SJCRH30 (cell line): Measurements from ENCODE around the gene UBE2L6. TPM values are rescaled to one million over a fixed set of nuclear protein-coding genes. Genes with fewer than 3 reads are reported as not detected.
A peak's percentile ranks its signal among the peaks of the same experiment; 100 is the strongest.

Experiments used
- DNase-seq, 2 experiments: peaks; one replicate each; pipeline ENCODE4 v3.0.0-alpha.2; 2015 to 2020
- H3K27ac ChIP-seq: fragments of 250-450 bp; sonication (Bioruptor Pico); 2 replicates; pipeline ENCODE4 v1.5.1; 2020; ENCODE audit warnings: mild to moderate bottlenecking, moderate library complexity
- H3K27me3 ChIP-seq: fragments of 250-450 bp; sonication (Bioruptor Pico); 2 replicates; pipeline ENCODE4 v1.5.1; 2020; ENCODE audit warnings: mild to moderate bottlenecking, moderate library complexity
- H3K36me3 ChIP-seq: fragments of 250-450 bp; sonication (Bioruptor Pico); 2 replicates; pipeline ENCODE4 v1.5.1; 2020; ENCODE audit warnings: mild to moderate bottlenecking, moderate library complexity
- H3K4me1 ChIP-seq: fragments of 250-450 bp; sonication (Bioruptor Pico); 2 replicates; pipeline ENCODE4 v1.5.1; 2020; ENCODE audit warnings: mild to moderate bottlenecking, moderate library complexity
- H3K4me3 ChIP-seq: fragments of 250-450 bp; sonication (Bioruptor Pico); 2 replicates; pipeline ENCODE4 v1.5.1; 2020; ENCODE audit warnings: mild to moderate bottlenecking, moderate library complexity
- H3K9me3 ChIP-seq: fragments of 250-450 bp; sonication (Bioruptor Pico); replicated peaks from 2 replicates; pipeline ENCODE4 v1.5.1; 2020; ENCODE audit warnings: mild to moderate bottlenecking, moderate library complexity
- total RNA-seq: library from RNA; depleted of rRNA; stranded (reverse); fragments of >200 nt; shearing (Covaris generic); gene quantifications from 2 replicates; pipeline ENCODE4 v1.2.3, GENCODE V29; 2014

The UBE2L6 gene
- total RNA-seq, 1 experiment from 2014 or later, result 39.9 TPM

- DNase-seq, result no peak
- Histone ChIP-seq H3K4me1 (peaks cover 5% of the 10 kb centered on the region), H3K36me3 (peaks cover 7% of the 10 kb centered on the region; the same call in 1 of the 2 replicates), H3K27me3 (no peaks in the 10 kb centered on the region), H3K27ac (peak overlapping the region; percentile 65), H3K9me3 (no peaks in the 10 kb centered on the region), H3K4me3 (peak overlapping the region; percentile 80)
These were observed 37.3 kb downstream of the UBE2L6 start for GRCh38 chr11:57530215-57530595.

GRCh38 chr11:57529012-57529411 lies 38.5 kb downstream of the UBE2L6 start:
- DNase-seq, result no peak
- H3K27ac ChIP-seq, result no peak overlapping the region
- H3K36me3 ChIP-seq, result peaks cover 7% of the 10 kb centered on the region; the same call in 1 of the 2 replicates
- peaks cover 5% of the 10 kb centered on the region for H3K4me1 ChIP-seq
- H3K9me3 ChIP-seq, result no peaks in the 10 kb centered on the region
- H3K4me3 ChIP-seq, result no peak overlapping the region
- no peaks in the 10 kb centered on the region for H3K27me3 ChIP-seq

GRCh38 chr11:57527056-57527631 lies 40.3 kb downstream of the UBE2L6 start:
- peak; percentile 56 to 79 for DNase-seq
- no peak overlapping the region for H3K4me3 ChIP-seq
- no peaks in the 10 kb centered on the region for H3K27me3 ChIP-seq
- peaks cover 5% of the 10 kb centered on the region for H3K4me1 ChIP-seq
- no peaks in the 10 kb centered on the region for H3K9me3 ChIP-seq
- no peak overlapping the region for H3K27ac ChIP-seq
- H3K36me3 ChIP-seq, result peaks cover 7% of the 10 kb centered on the region; the same call in 1 of the 2 replicates

- H3K36me3 ChIP-seq, result 0 out of 2 replicates have a peak, but pooled peaks cover 2% of the 10 kb centered on the region
- no peaks in the 10 kb centered on the region for H3K4me1 ChIP-seq
- H3K27me3 ChIP-seq, result no peaks in the 10 kb centered on the region
- no peak overlapping the region for H3K4me3 ChIP-seq
- no peaks in the 10 kb centered on the region for H3K9me3 ChIP-seq
- no peak overlapping the region for H3K27ac ChIP-seq
- no peak for DNase-seq
These were observed 44.1 kb downstream of the UBE2L6 start for GRCh38 chr11:57523419-57523818.

- DNase-seq, result no peak
- H3K4me3 ChIP-seq, result no peak overlapping the region
- no peaks in the 10 kb centered on the region; the same call in 1 of the 2 replicates for H3K4me1 ChIP-seq
- no peaks in the 10 kb centered on the region for H3K27me3 ChIP-seq
- no peak overlapping the region for H3K27ac ChIP-seq
- H3K9me3 ChIP-seq, result no peaks in the 10 kb centered on the region
- no peaks in the 10 kb centered on the region for H3K36me3 ChIP-seq
These were observed 46.4 kb downstream of the UBE2L6 start for GRCh38 chr11:57521116-57521515.

GRCh38 chr11:57516061-57516443 lies 51.4 kb downstream of the UBE2L6 start:
- no peak for DNase-seq
- no peak overlapping the region; the same call in 1 of the 2 replicates for H3K27ac ChIP-seq
- H3K4me1 ChIP-seq, result no peaks in the 10 kb centered on the region; the same call in 1 of the 2 replicates
- peak overlapping the region; percentile 75 for H3K4me3 ChIP-seq
- no peaks in the 10 kb centered on the region for H3K9me3 ChIP-seq
- H3K27me3 ChIP-seq, result no peaks in the 10 kb centered on the region
- H3K36me3 ChIP-seq, result no peaks in the 10 kb centered on the region

- Histone ChIP-seq H3K27ac (peak within 1 kb of the TSS; percentile 12; the same call in 1 of the 2 replicates), H3K4me1 (no peaks in the 10 kb centered on the region; the same call in 1 of the 2 replicates), H3K4me3 (peak within 1 kb of the TSS; percentile 75), H3K36me3 (no peaks in the 10 kb centered on the region), H3K9me3 (no peaks in the 10 kb centered on the region), H3K27me3 (no peaks in the 10 kb centered on the region)
- peak; percentile 57 to 75 for DNase-seq
These were observed 52.0 kb downstream of the UBE2L6 start, which contains the start of gene SLC43A1 for GRCh38 chr11:57515332-57516060. Gene SLC43A1 (minus strand): TSS chr11:57515702. CDS start chr11:57514111, 1,591 bp downstream.

- Histone ChIP-seq H3K4me1 (no peaks in the 10 kb centered on the region; the same call in 1 of the 2 replicates), H3K4me3 (peak overlapping the region; percentile 75), H3K36me3 (no peaks in the 10 kb centered on the region), H3K9me3 (no peaks in the 10 kb centered on the region), H3K27me3 (no peaks in the 10 kb centered on the region), H3K27ac (peak overlapping the region; percentile 12; the same call in 1 of the 2 replicates)
- peak; percentile 54 to 58 for DNase-seq
These were observed 52.7 kb downstream of the UBE2L6 start for GRCh38 chr11:57514538-57515331.

GRCh38 chr11:57513911-57514537 lies 53.4 kb downstream of the UBE2L6 start:
- H3K4me3 ChIP-seq, result peak overlapping the region; percentile 75
- H3K4me1 ChIP-seq, result no peaks in the 10 kb centered on the region; the same call in 1 of the 2 replicates
- no peaks in the 10 kb centered on the region for H3K27me3 ChIP-seq
- DNase-seq, result no peak
- no peaks in the 10 kb centered on the region for H3K36me3 ChIP-seq
- no peak overlapping the region for H3K27ac ChIP-seq
- H3K9me3 ChIP-seq, result no peaks in the 10 kb centered on the region

- no peaks in the 10 kb centered on the region for H3K36me3 ChIP-seq
- no peak overlapping the region for H3K27ac ChIP-seq
- no peak overlapping the region for H3K4me3 ChIP-seq
- DNase-seq, result no peak
- no peaks in the 10 kb centered on the region; the same call in 1 of the 2 replicates for H3K4me1 ChIP-seq
- no peaks in the 10 kb centered on the region for H3K27me3 ChIP-seq
- no peaks in the 10 kb centered on the region for H3K9me3 ChIP-seq
These were observed 54.0 kb downstream of the UBE2L6 start for GRCh38 chr11:57513452-57513795.

- Histone ChIP-seq H3K4me3 (no peak overlapping the region), H3K27ac (no peak overlapping the region), H3K9me3 (no peaks in the 10 kb centered on the region), H3K4me1 (no peaks in the 10 kb centered on the region; the same call in 1 of the 2 replicates), H3K27me3 (no peaks in the 10 kb centered on the region), H3K36me3 (no peaks in the 10 kb centered on the region)
- DNase-seq, result no peak
These were observed 54.6 kb downstream of the UBE2L6 start for GRCh38 chr11:57512646-57513451.

- DNase-seq, result no peak
- Histone ChIP-seq H3K27me3 (no peaks in the 10 kb centered on the region), H3K9me3 (no peaks in the 10 kb centered on the region), H3K4me1 (no peaks in the 10 kb centered on the region; the same call in 1 of the 2 replicates), H3K27ac (no peak overlapping the region), H3K36me3 (no peaks in the 10 kb centered on the region), H3K4me3 (no peak overlapping the region)
These were observed 55.6 kb downstream of the UBE2L6 start for GRCh38 chr11:57511741-57512430.

GRCh38 chr11:57508341-57509170 lies 58.9 kb downstream of the UBE2L6 start:
- Histone ChIP-seq H3K4me3 (no peak overlapping the region), H3K27me3 (no peaks in the 10 kb centered on the region), H3K9me3 (no peaks in the 10 kb centered on the region), H3K27ac (no peak overlapping the region), H3K4me1 (no peaks in the 10 kb centered on the region), H3K36me3 (no peaks in the 10 kb centered on the region)
- no peak for DNase-seq
